GM18907 (cell line): ENCODE results near the gene TENM3.

ENCODE experiments used
- ATAC-seq: cut with Tn5 transposase; IDR thresholded peaks from one replicate; pipeline ENCODE4 v1.9.1; 2021; ENCODE audit warnings: mild to moderate bottlenecking, moderate library complexity; ENCODE audit not compliant: unreplicated experiment

Gene TENM3

GRCh38 chr4:182251116-182251515 is 7.9 kb downstream of the TENM3 start:
- no peak for ATAC-seq

- no peak for ATAC-seq
Observed at GRCh38 chr4:182252220-182252619, 9.0 kb downstream of the TENM3 start.

GRCh38 chr4:182254026-182254780 is 11.0 kb downstream of the TENM3 start:
- ATAC-seq, result no peak

GRCh38 chr4:182255441-182256190 is 12.4 kb downstream of the TENM3 start:
- ATAC-seq, result no peak

GRCh38 chr4:182257016-182257415 is 13.8 kb downstream of the TENM3 start:
- ATAC-seq, result no peak

GRCh38 chr4:182257503-182257902 is 14.3 kb downstream of the TENM3 start:
- no peak for ATAC-seq

GRCh38 chr4:182258441-182259000 is 15.3 kb downstream of the TENM3 start:
- no peak for ATAC-seq

- no peak for ATAC-seq
Observed at GRCh38 chr4:182261651-182262223, 18.5 kb downstream of the TENM3 start.

GRCh38 chr4:182263562-182263961 is 20.4 kb downstream of the TENM3 start:
- ATAC-seq, result no peak

- no peak for ATAC-seq
Observed at GRCh38 chr4:182264139-182264752, 21.0 kb downstream of the TENM3 start.

- ATAC-seq, result no peak
Observed at GRCh38 chr4:182265881-182266280, 22.7 kb downstream of the TENM3 start.

GRCh38 chr4:182267048-182267447 is 23.8 kb downstream of the TENM3 start:
- ATAC-seq, result no peak

GRCh38 chr4:182268966-182269365 is 25.8 kb downstream of the TENM3 start:
- no peak for ATAC-seq

GRCh38 chr4:182271731-182272130 is 28.5 kb downstream of the TENM3 start:
- no peak for ATAC-seq

GRCh38 chr4:182272151-182272550 is 28.9 kb downstream of the TENM3 start:
- no peak for ATAC-seq

GRCh38 chr4:182273191-182273935 is 30.2 kb downstream of the TENM3 start:
- ATAC-seq, result no peak

- no peak for ATAC-seq
Observed at GRCh38 chr4:182276210-182277109, 33.3 kb downstream of the TENM3 start.

- no peak for ATAC-seq
Observed at GRCh38 chr4:182277377-182277776, 34.2 kb downstream of the TENM3 start.

GRCh38 chr4:182278729-182279128 is 35.5 kb downstream of the TENM3 start:
- no peak for ATAC-seq
